Skeletal muscle cell (primary cell): ENCODE results near the gene TNFAIP8L2.

ENCODE experiments used
- DNase-seq: peaks from one replicate; pipeline ENCODE4 v3.0.0-alpha.2; 2010; ENCODE audit warnings: low read depth
- H3K4me3 ChIP-seq: 2 replicates; pipeline ENCODE4 v1.5.1; 2011; ENCODE audit warnings: low read depth, mild to moderate bottlenecking, control low read depth, low read length, moderate library complexity

The TNFAIP8L2 gene

GRCh38 chr1:151144474-151145303 is 11.8 kb upstream of the TNFAIP8L2 start:
- no peak overlapping the region for H3K4me3 ChIP-seq
- no peak for DNase-seq

- H3K4me3 ChIP-seq: peak overlapping the region; percentile 68
- no peak for DNase-seq
Observed at GRCh38 chr1:151145304-151146071, 11.0 kb upstream of the TNFAIP8L2 start.

- peak overlapping the region; percentile 68 for H3K4me3 ChIP-seq
- DNase-seq: no peak
Observed at GRCh38 chr1:151146072-151146411, 10.4 kb upstream of the TNFAIP8L2 start.

- H3K4me3 ChIP-seq: peak within 1 kb of the TSS; percentile 68
- DNase-seq: peak; percentile 69
Observed at GRCh38 chr1:151146412-151147131, 9.9 kb upstream of the TNFAIP8L2 start, which contains the start of gene SEMA6C. Gene SEMA6C, minus strand, starts transcription at chr1:151146631. Its CDS starts 4,010 bp downstream, at chr1:151142621.

- DNase-seq: no peak
- H3K4me3 ChIP-seq: peak overlapping the region; percentile 68
Observed at GRCh38 chr1:151147132-151147503, 9.3 kb upstream of the TNFAIP8L2 start.

GRCh38 chr1:151147665-151148064 is 8.8 kb upstream of the TNFAIP8L2 start:
- no peak for DNase-seq
- no peak overlapping the region for H3K4me3 ChIP-seq

GRCh38 chr1:151157067-151157531 is 650 bp downstream of the TNFAIP8L2 start:
- DNase-seq: no peak
- no peak overlapping the region for H3K4me3 ChIP-seq

GRCh38 chr1:151158326-151158725 is 1.9 kb downstream of the TNFAIP8L2 start:
- no peak for DNase-seq
- no peak overlapping the region for H3K4me3 ChIP-seq

GRCh38 chr1:151158751-151159251 is 2.4 kb downstream of the TNFAIP8L2 start:
- DNase-seq: no peak
- no peak overlapping the region for H3K4me3 ChIP-seq

GRCh38 chr1:151159373-151159772 is 2.9 kb downstream of the TNFAIP8L2 start:
- no peak overlapping the region for H3K4me3 ChIP-seq
- DNase-seq: no peak

GRCh38 chr1:151164732-151165280 is 8.4 kb downstream of the TNFAIP8L2 start:
- DNase-seq: no peak
- H3K4me3 ChIP-seq: peak overlapping the region; percentile 96

GRCh38 chr1:151165281-151165737 is 8.9 kb downstream of the TNFAIP8L2 start:
- H3K4me3 ChIP-seq: peak overlapping the region; percentile 96
- DNase-seq: peak; percentile 31

GRCh38 chr1:151165738-151166504 is 9.5 kb downstream of the TNFAIP8L2 start, which contains the start of the genes LYSMD1 and SCNM1:
Gene LYSMD1, minus strand, starts transcription at chr1:151165902. Its CDS starts 644 bp downstream, at chr1:151165258.
Gene SCNM1, plus strand, starts transcription at chr1:151166144. Its CDS starts 9 bp downstream, at chr1:151166153.
- peak; percentile 97 for DNase-seq
- peak within 1 kb of the TSS; percentile 96 for H3K4me3 ChIP-seq

GRCh38 chr1:151166505-151166956 is 10.1 kb downstream of the TNFAIP8L2 start:
- H3K4me3 ChIP-seq: peak overlapping the region; percentile 96
- DNase-seq: peak; percentile 36

GRCh38 chr1:151167116-151167515 is 10.7 kb downstream of the TNFAIP8L2 start:
- no peak for DNase-seq
- H3K4me3 ChIP-seq: peak overlapping the region; percentile 96

GRCh38 chr1:151171190-151171589 is 14.7 kb downstream of the TNFAIP8L2 start:
- H3K4me3 ChIP-seq: no peak overlapping the region
- no peak for DNase-seq

GRCh38 chr1:151175041-151175741 is 18.7 kb downstream of the TNFAIP8L2 start:
- no peak for DNase-seq
- no peak overlapping the region for H3K4me3 ChIP-seq

GRCh38 chr1:151175863-151176262 is 19.4 kb downstream of the TNFAIP8L2 start, which contains the start of gene TMOD4:
Gene TMOD4, minus strand, starts transcription at chr1:151175981. Its CDS starts 1,106 bp downstream, at chr1:151174875.
- no peak for DNase-seq
- no peak within 1 kb of the TSS for H3K4me3 ChIP-seq
